ENCODE measurements around the gene NLGN4X. TPM values are rescaled to one million over a fixed set of nuclear protein-coding genes. Genes with fewer than 3 reads are reported as not detected.

Gene NLGN4X
- polyA plus RNA-seq, 2 donors, result 0.06 to 0.21 TPM

DNA sequence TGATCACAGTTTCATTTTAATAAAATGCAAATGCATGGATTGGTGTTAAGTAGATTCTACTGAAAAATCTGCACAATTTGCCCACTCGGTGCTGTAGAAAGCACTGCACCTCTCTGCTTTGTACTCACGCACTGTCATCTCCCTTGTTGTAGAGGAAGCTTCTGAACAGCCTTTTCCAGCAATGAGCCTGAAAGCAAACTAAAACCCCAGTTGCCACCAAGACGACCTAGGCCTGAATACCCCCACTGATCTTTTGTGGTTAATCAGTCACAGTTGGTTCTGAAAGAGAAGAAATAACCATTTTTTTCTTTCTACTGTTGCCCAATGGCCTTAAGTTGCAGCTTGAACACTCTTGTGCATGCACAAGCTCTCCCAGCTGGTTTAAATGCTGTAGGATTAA is 229.8 kb downstream of the NLGN4X start:
- 58 to 62% methylated on average over 3 of the region's 3 CpGs for WGBS, 2 donors

DNA sequence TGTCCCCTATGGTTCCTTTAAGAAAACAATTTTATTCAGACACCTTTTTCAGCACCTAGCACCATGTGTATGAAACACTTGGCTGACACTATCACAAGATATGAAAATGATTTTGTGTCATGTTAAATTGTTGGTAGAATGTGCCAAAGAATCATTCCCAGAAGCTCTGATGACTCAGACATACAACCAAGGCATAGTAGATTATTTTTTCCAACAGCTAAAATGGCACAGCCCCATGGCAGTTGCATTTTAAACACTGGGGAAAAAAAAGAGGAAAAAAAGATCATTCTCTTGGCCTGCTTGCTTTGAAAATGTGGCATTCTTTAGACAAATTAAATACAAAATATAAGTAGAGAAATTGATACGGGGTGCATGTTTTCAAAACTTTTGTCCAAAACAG is 230.2 kb downstream of the NLGN4X start:
- Histone ChIP-seq H3K27ac (ENCODE audit: low read depth in 2 of 2, low read length in 1 of 2) (no peak overlapping the region), H3K4me1 (ENCODE audit: control insufficient read depth in 2 of 2, insufficient read depth in 2 of 2, low read length in 1 of 2) (no peaks in the 10 kb centered on the region), H3K9me3 (ENCODE audit: control insufficient read depth in 2 of 2, insufficient read depth in 1 of 2, low read depth in 1 of 2, low read length in 1 of 2) (no peaks in the 10 kb centered on the region), H3K27me3 (ENCODE audit: control insufficient read depth in 1 of 2, insufficient read depth in 2 of 2, low read length in 2 of 2) (no peaks in the 10 kb centered on the region), H3K4me3 (ENCODE audit: low read depth in 1 of 2, low read length in 2 of 2) (no peak overlapping the region), H3K36me3 (ENCODE audit: control insufficient read depth in 2 of 2, insufficient read depth in 2 of 2, low read length in 1 of 2) (no peaks in the 10 kb centered on the region)
- WGBS, 2 donors, result 68 to 83% methylated on average over 1 of the region's 1 CpG

More for the DNA sequence above, 229.8 kb downstream of the NLGN4X start:
- no peaks in the 10 kb centered on the region for H3K36me3 ChIP-seq (ENCODE audit: control insufficient read depth in 2 of 2, insufficient read depth in 2 of 2, low read length in 1 of 2)
- peaks cover 0 to 3% of the 10 kb centered on the region in 2 donors for H3K9me3 ChIP-seq (ENCODE audit: control insufficient read depth in 2 of 2, insufficient read depth in 1 of 2, low read depth in 1 of 2, low read length in 1 of 2)
- H3K4me3 ChIP-seq (ENCODE audit: low read depth in 1 of 2, low read length in 2 of 2), result no peak overlapping the region
- H3K27me3 ChIP-seq (ENCODE audit: control insufficient read depth in 1 of 2, insufficient read depth in 2 of 2, low read length in 2 of 2), result no peaks in the 10 kb centered on the region
- no peak overlapping the region for H3K27ac ChIP-seq (ENCODE audit: low read depth in 2 of 2, low read length in 1 of 2)
- peaks cover 0 to 2% of the 10 kb centered on the region in 2 donors for H3K4me1 ChIP-seq (ENCODE audit: control insufficient read depth in 2 of 2, insufficient read depth in 2 of 2, low read length in 1 of 2)

DNA sequence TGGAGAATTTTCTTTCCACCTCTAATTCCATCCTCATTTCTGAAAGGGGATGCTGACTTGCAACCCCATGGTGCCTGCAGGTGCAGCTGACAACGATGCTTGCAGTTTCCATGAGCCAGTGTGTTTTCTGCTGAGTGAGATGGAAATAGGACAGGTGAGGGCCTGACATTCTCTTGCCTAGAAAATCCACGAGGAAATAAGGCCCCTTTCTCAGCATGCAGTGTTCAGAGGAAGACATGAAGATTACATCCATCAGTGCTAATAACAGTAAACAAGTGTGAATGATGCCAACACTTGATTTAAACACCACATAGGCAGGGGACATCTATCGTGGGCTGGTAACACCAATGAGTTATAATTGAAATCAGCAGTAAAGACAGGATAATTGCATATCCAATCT is 237.3 kb downstream of the NLGN4X start:
- no peaks in the 10 kb centered on the region for H3K9me3 ChIP-seq (ENCODE audit: control insufficient read depth in 2 of 2, insufficient read depth in 1 of 2, low read depth in 1 of 2, low read length in 1 of 2)
- 56 to 67% methylated on average over 3 of the region's 3 CpGs for WGBS, 2 donors
- H3K4me3 ChIP-seq (ENCODE audit: low read depth in 1 of 2, low read length in 2 of 2), result no peak overlapping the region
- H3K27ac ChIP-seq (ENCODE audit: low read depth in 2 of 2, low read length in 1 of 2), result no peak overlapping the region
- no peaks in the 10 kb centered on the region for H3K27me3 ChIP-seq (ENCODE audit: control insufficient read depth in 1 of 2, insufficient read depth in 2 of 2, low read length in 2 of 2)
- H3K4me1 ChIP-seq (ENCODE audit: control insufficient read depth in 2 of 2, insufficient read depth in 2 of 2, low read length in 1 of 2), result no peaks in the 10 kb centered on the region
- H3K36me3 ChIP-seq (ENCODE audit: control insufficient read depth in 2 of 2, insufficient read depth in 2 of 2, low read length in 1 of 2), result no peaks in the 10 kb centered on the region

DNA sequence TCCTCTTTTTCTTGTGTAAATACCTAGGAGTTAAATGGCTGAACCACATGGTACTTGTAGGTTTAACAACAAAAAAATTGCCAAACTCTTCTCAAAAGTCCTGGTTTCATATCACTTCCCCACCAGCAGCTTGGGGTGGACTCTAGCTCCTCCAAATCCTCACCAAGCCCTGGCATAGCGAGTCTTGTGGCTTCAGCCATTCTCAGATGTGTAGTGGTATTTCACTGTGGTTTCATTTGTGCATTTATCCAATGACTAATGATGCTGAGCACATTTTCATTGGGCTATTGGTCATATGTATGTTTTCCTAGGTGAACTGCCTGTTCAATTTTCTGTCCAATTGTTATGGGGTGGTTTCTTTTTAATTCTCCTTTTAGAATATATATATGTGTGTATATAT is 249.3 kb downstream of the NLGN4X start:
- 63 to 77% methylated on average over 1 of the region's 1 CpG for WGBS, 2 donors
- no peaks in the 10 kb centered on the region for H3K4me1 ChIP-seq (ENCODE audit: control insufficient read depth in 2 of 2, insufficient read depth in 2 of 2, low read length in 1 of 2)
- H3K4me3 ChIP-seq (ENCODE audit: low read depth in 1 of 2, low read length in 2 of 2), result no peak overlapping the region
- no peaks in the 10 kb centered on the region for H3K9me3 ChIP-seq (ENCODE audit: control insufficient read depth in 2 of 2, insufficient read depth in 1 of 2, low read depth in 1 of 2, low read length in 1 of 2)
- H3K27ac ChIP-seq (ENCODE audit: low read depth in 2 of 2, low read length in 1 of 2), result no peak overlapping the region
- no peaks in the 10 kb centered on the region for H3K27me3 ChIP-seq (ENCODE audit: control insufficient read depth in 1 of 2, insufficient read depth in 2 of 2, low read length in 2 of 2)
- no peaks in the 10 kb centered on the region for H3K36me3 ChIP-seq (ENCODE audit: control insufficient read depth in 2 of 2, insufficient read depth in 2 of 2, low read length in 1 of 2)

DNA sequence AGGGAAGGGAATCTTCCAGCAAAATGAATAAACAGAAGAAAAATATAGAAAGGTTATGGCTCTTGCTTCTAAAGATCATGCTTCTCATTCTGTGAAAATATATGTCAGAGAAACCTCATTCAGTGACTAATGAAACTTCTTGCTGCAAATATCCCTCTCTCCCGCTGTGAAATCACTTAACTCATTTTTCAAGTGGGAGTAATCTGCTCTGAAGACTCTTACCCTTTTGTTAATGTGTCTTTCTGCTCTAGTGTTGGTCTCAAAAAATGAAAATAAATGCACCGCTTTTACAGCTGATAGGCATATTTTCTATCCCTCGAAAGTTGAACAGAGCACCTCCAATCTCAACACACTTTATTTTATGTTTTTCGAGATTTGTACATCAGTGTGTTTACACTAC is 252.3 kb downstream of the NLGN4X start:
- Histone ChIP-seq H3K4me1 (ENCODE audit: control insufficient read depth in 2 of 2, insufficient read depth in 2 of 2, low read length in 1 of 2) (no peaks in the 10 kb centered on the region), H3K27me3 (ENCODE audit: control insufficient read depth in 1 of 2, insufficient read depth in 2 of 2, low read length in 2 of 2) (no peaks in the 10 kb centered on the region), H3K27ac (ENCODE audit: low read depth in 2 of 2, low read length in 1 of 2) (no peak overlapping the region), H3K4me3 (ENCODE audit: low read depth in 1 of 2, low read length in 2 of 2) (no peak overlapping the region), H3K36me3 (ENCODE audit: control insufficient read depth in 2 of 2, insufficient read depth in 2 of 2, low read length in 1 of 2) (no peaks in the 10 kb centered on the region), H3K9me3 (ENCODE audit: control insufficient read depth in 2 of 2, insufficient read depth in 1 of 2, low read depth in 1 of 2, low read length in 1 of 2) (no peaks in the 10 kb centered on the region)
- WGBS, 2 donors, result 78 to 82% methylated on average over 4 of the region's 4 CpGs

DNA sequence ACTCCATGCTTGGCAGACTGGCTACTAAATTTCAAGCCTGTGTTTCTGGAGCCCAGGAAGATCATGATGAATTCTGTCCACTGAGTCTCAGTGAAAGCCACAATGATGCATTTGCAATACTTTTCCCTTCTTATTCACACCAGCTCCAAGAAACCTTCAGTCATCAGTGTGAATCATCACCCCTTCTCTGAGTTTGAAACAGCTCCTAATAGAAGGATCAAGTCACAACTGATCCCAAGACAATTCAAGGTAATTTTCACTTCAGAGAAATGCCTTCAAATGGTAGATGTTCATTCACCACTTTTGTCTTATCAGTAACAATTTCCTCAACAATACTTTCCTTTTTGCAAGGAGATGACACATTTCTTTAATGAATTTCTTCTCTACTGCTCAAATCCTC is 257.4 kb downstream of the NLGN4X start:
- no peaks in the 10 kb centered on the region for H3K4me1 ChIP-seq (ENCODE audit: control insufficient read depth in 2 of 2, insufficient read depth in 2 of 2, low read length in 1 of 2)
- H3K27me3 ChIP-seq (ENCODE audit: control insufficient read depth in 1 of 2, insufficient read depth in 2 of 2, low read length in 2 of 2), result no peaks in the 10 kb centered on the region
- no peak overlapping the region for H3K4me3 ChIP-seq (ENCODE audit: low read depth in 1 of 2, low read length in 2 of 2)
- no peaks in the 10 kb centered on the region for H3K9me3 ChIP-seq (ENCODE audit: control insufficient read depth in 2 of 2, insufficient read depth in 1 of 2, low read depth in 1 of 2, low read length in 1 of 2)
- no peaks in the 10 kb centered on the region for H3K36me3 ChIP-seq (ENCODE audit: control insufficient read depth in 2 of 2, insufficient read depth in 2 of 2, low read length in 1 of 2)
- no peak overlapping the region for H3K27ac ChIP-seq (ENCODE audit: low read depth in 2 of 2, low read length in 1 of 2)

DNA sequence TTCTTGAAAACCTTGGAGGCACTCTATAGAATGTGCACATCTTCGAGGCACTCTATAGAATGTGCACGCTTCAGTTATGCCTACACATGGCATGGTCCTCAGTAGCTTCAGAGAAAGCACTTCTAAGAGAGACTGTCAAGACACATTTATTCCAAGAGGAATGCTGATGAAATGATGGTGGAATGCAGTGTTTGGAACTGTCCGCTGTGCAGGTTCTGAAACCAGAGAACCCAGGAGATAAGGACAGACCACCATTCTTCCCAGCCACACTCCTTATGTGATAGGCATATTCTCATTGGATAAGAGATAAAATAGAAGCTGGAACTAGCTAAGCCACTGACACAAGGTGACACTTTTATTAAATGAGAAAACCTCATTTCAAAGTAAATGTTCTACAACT is 263.3 kb downstream of the NLGN4X start:
- no peak overlapping the region for H3K4me3 ChIP-seq (ENCODE audit: low read depth in 1 of 2, low read length in 2 of 2)
- H3K36me3 ChIP-seq (ENCODE audit: control insufficient read depth in 2 of 2, insufficient read depth in 2 of 2, low read length in 1 of 2), result no peaks in the 10 kb centered on the region
- H3K9me3 ChIP-seq (ENCODE audit: control insufficient read depth in 2 of 2, insufficient read depth in 1 of 2, low read depth in 1 of 2, low read length in 1 of 2), result no peaks in the 10 kb centered on the region
- H3K27ac ChIP-seq (ENCODE audit: low read depth in 2 of 2, low read length in 1 of 2), result no peak overlapping the region
- H3K4me1 ChIP-seq (ENCODE audit: control insufficient read depth in 2 of 2, insufficient read depth in 2 of 2, low read length in 1 of 2), result no peaks in the 10 kb centered on the region
- no peaks in the 10 kb centered on the region for H3K27me3 ChIP-seq (ENCODE audit: control insufficient read depth in 1 of 2, insufficient read depth in 2 of 2, low read length in 2 of 2)
- WGBS, 2 donors, result 84 to 91% methylated on average over 3 of the region's 3 CpGs

DNA sequence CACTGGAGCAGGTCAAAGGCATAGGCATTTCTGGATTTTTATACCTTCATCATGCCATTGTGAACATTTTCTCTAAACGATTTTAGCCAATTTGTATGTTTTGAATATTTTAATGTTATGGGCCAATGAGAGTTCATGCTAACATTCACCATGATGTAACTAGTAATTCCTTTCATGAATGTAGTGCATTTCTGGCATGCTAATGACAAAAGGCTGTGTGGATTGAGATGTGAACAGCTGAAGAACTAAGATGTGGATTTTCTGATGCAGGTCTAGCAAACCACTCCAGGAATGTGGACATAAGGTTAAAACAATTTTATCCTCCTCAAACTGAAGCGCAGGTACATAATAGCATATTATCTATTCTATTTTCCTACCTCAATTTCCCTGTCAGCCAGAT is 269.4 kb downstream of the NLGN4X start:
- no peaks in the 10 kb centered on the region for H3K4me1 ChIP-seq (ENCODE audit: control insufficient read depth in 2 of 2, insufficient read depth in 2 of 2, low read length in 1 of 2)
- no peak overlapping the region for H3K27ac ChIP-seq (ENCODE audit: low read depth in 2 of 2, low read length in 1 of 2)
- no peaks in the 10 kb centered on the region for H3K9me3 ChIP-seq (ENCODE audit: control insufficient read depth in 2 of 2, insufficient read depth in 1 of 2, low read depth in 1 of 2, low read length in 1 of 2)
- WGBS, 2 donors, result 60 to 80% methylated on average over 2 of the region's 2 CpGs
- no peak overlapping the region for H3K4me3 ChIP-seq (ENCODE audit: low read depth in 1 of 2, low read length in 2 of 2)
- H3K36me3 ChIP-seq (ENCODE audit: control insufficient read depth in 2 of 2, insufficient read depth in 2 of 2, low read length in 1 of 2), result no peaks in the 10 kb centered on the region
- no peaks in the 10 kb centered on the region for H3K27me3 ChIP-seq (ENCODE audit: control insufficient read depth in 1 of 2, insufficient read depth in 2 of 2, low read length in 2 of 2)

DNA sequence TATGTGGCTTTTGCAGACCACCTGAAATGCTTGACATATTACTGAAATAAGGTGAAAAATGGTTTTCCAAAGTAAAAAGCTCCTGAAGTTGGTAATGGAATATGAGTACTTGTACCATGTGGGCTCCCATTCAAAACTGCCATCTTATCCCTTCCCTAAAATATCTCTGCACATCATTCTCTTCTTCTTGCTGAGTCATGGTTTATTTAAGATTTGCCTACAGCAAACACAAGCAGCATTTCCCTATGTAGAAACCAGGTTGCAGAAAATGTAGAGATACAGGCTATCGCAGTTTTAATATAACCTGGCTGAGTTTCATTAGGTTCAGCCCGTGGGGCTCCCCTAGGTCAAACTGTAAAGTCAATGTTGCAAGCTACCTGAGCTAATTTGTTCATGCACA is 270.1 kb downstream of the NLGN4X start:
- Histone ChIP-seq H3K27ac (ENCODE audit: low read depth in 2 of 2, low read length in 1 of 2) (no peak overlapping the region), H3K4me3 (ENCODE audit: low read depth in 1 of 2, low read length in 2 of 2) (no peak overlapping the region), H3K36me3 (ENCODE audit: control insufficient read depth in 2 of 2, insufficient read depth in 2 of 2, low read length in 1 of 2) (no peaks in the 10 kb centered on the region), H3K4me1 (ENCODE audit: control insufficient read depth in 2 of 2, insufficient read depth in 2 of 2, low read length in 1 of 2) (no peaks in the 10 kb centered on the region), H3K27me3 (ENCODE audit: control insufficient read depth in 1 of 2, insufficient read depth in 2 of 2, low read length in 2 of 2) (no peaks in the 10 kb centered on the region), H3K9me3 (ENCODE audit: control insufficient read depth in 2 of 2, insufficient read depth in 1 of 2, low read depth in 1 of 2, low read length in 1 of 2) (no peaks in the 10 kb centered on the region)
- 76 to 80% methylated on average over 2 of the region's 2 CpGs for WGBS, 2 donors

DNA sequence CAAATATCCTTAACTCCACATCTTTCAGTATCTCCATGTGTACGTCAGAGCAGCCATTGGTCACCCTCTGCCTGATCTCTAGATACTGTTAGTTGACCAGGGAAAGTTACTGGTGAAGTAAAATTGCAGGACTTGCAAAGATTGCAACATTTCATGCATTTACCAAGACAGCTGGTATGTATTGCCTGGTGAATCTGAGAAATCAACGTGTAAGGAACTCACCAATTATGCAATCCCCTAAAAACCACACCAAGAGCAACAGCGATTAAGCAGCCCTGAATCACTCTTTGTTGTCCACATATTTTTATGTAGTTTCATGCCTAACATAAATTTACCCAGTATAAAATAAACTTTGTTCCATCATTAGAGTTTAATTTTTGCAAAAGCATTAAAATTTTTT is 271.2 kb downstream of the NLGN4X start:
- no peaks in the 10 kb centered on the region for H3K27me3 ChIP-seq (ENCODE audit: control insufficient read depth in 1 of 2, insufficient read depth in 2 of 2, low read length in 2 of 2)
- WGBS, 2 donors, result 59 to 64% methylated on average over 3 of the region's 3 CpGs

More for the DNA sequence above, 271.2 kb downstream of the NLGN4X start:
- H3K36me3 ChIP-seq (ENCODE audit: control insufficient read depth in 2 of 2, insufficient read depth in 2 of 2, low read length in 1 of 2), result no peaks in the 10 kb centered on the region
- no peaks in the 10 kb centered on the region for H3K4me1 ChIP-seq (ENCODE audit: control insufficient read depth in 2 of 2, insufficient read depth in 2 of 2, low read length in 1 of 2)
- H3K4me3 ChIP-seq (ENCODE audit: low read depth in 1 of 2, low read length in 2 of 2), result no peak overlapping the region
- peaks cover 0 to 3% of the 10 kb centered on the region in 2 donors for H3K9me3 ChIP-seq (ENCODE audit: control insufficient read depth in 2 of 2, insufficient read depth in 1 of 2, low read depth in 1 of 2, low read length in 1 of 2)
- no peak overlapping the region for H3K27ac ChIP-seq (ENCODE audit: low read depth in 2 of 2, low read length in 1 of 2)
